ENCODE data around the gene PDP2. TPM values are rescaled to one million over a fixed set of nuclear protein-coding genes. Genes with fewer than 3 reads are reported as not detected.

The PDP2 gene
- total and polyA plus RNA-seq, 10 of the 15 experiments (the other 5 are each of a cell fraction or from before 2014, with no cell fraction given): 1.9 to 31.1 (median 6.2) TPM

DNA sequence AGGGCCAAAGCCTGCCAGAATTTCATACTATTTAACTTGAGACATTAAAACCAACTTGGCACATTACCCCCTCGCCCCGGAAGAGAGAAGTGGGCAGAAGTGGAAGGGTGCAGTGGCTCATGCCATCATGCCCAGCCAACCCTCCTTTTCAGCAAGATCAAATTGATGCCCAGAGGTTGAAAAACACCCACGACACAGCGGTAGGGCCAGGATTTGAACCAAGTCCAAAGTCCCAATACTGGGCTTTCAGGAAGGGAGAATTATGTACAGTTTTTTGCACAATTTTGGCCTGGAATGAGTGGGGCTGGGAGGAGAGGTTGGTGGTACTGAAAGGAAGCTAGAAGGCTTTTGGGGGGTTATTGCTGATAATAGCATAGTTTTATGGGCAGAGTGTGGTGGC is 11.0 kb downstream of the PDP2 start (continued):
- no peak for TF ChIP-seq PRDM15 (CRISPR knock-in tag; IDR thresholded peaks at IDR 0.05)
- no peak for TF ChIP-seq ZZZ3 (IDR thresholded peaks at IDR 0.05; ENCODE audit: control insufficient read depth, insufficient read length, low read depth)
- no peak for TF ChIP-seq NR2C1 (IDR thresholded peaks at IDR 0.05)

DNA sequence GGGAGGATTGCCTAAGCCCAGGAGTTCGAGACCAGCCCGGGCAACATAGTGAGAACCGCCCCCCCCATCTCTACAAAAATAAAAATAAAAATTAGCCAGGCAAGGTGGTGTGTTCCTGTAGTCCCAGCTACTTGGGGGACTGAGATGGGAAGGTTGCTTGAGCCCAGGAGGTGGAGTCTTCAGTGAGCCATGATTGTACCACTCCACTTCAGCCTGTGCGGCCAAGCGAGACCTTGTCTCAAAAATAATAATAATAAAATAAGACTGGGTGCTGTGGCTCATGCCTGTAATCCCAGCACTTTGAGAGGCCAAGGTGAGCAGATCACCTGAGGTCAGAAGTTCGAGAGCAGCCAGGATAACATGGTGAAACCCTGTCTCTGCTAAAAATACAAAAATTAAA is 11.5 kb downstream of the PDP2 start:
- no peaks in the 10 kb centered on the region for H3K27me3 ChIP-seq (replicated peaks in 1 of 2; ENCODE audit: control insufficient read depth in 2 of 2, insufficient read depth in 2 of 2, low read length in 1 of 2)
- ChIA-PET SMC1A (ENCODE audit: uncharacterized antibody, unreplicated experiment) (interaction anchor here (0.8 to 2.3 kb wide), 6 partner anchors 9 to 369 kb away, joined by 3 to 7 read pairs (median 4); no protein-coding TSS in a partner anchor), RAD21 (ENCODE audit: unreplicated experiment) (interaction anchor here (1.7 kb wide), 1 partner anchor 18 kb away, joined by 7 read pairs; no protein-coding TSS in a partner anchor), POLR2A (interaction anchor here (1.4 kb wide), 1 partner anchor 11 kb away, joined by 6 read pairs; the partner anchor contains the start of gene PDP2), CTCF (interaction anchor here (0.8 to 9.7 kb wide), 10 partner anchors 8 to 244 kb away, joined by 3 to 77 read pairs (median 7); partner anchors contain the start of genes PDP2 and RRAD)
- no peak for FAIRE-seq
- no peaks in the 10 kb centered on the region; the same call in 1 of the 2 replicates for H3K4me1 ChIP-seq (ENCODE audit: control insufficient read depth, insufficient read depth, low read length)
- no peak overlapping the region for H2AFZ ChIP-seq (ENCODE audit: control insufficient read depth, low read depth, low read length)
- in situ Hi-C loops (cut with MboI): no loop called here
- no peak for ATAC-seq
- no peaks in the 10 kb centered on the region for H3K79me2 ChIP-seq (ENCODE audit: control insufficient read depth, insufficient read depth, low read length)
- intact Hi-C loops (cut with micrococcal nuclease; ENCODE audit: unreplicated experiment): no loop called here
- 89% methylated on average over 6 of the region's 6 CpGs for WGBS (ENCODE audit: insufficient coverage, insufficient replicate concordance, low lambda C conversion rate, missing lambda C conversion rate)
- TF ChIP-seq PAX5 (IDR thresholded peaks at IDR 0.05; ENCODE audit: borderline replicate concordance, low read depth, low read length): peak; percentile 72; the same call in 1 of the 2 replicates
- no peak for TF ChIP-seq RELA (IDR thresholded peaks at IDR 0.05; ENCODE audit: borderline replicate concordance, partially characterized antibody)
- no peaks in the 10 kb centered on the region; a peak in 1 of 4 replicates for H3K36me3 ChIP-seq (ENCODE audit: control insufficient read depth in 2 of 2, insufficient read depth in 2 of 2, low read length in 1 of 2)
- BruUV-seq (replicated peaks): no TSS peak
- no peak overlapping the region for H3K4me2 ChIP-seq (ENCODE audit: control insufficient read depth, insufficient read depth)
- H3K9ac ChIP-seq (ENCODE audit: control insufficient read depth, insufficient read depth, low read length): no peak overlapping the region
- DNase-seq (ENCODE audit: low read depth, low spot score): no peak
- H3K9me3 ChIP-seq (replicated peaks; ENCODE audit: control insufficient read depth, insufficient read depth, low read length): no peaks in the 10 kb centered on the region
- H4K20me1 ChIP-seq (ENCODE audit: control insufficient read depth, insufficient read depth): no peaks in the 10 kb centered on the region
- no peak overlapping the region for H3K4me3 ChIP-seq
- no peak overlapping the region for H3K27ac ChIP-seq (ENCODE audit: control insufficient read depth, insufficient read depth)

Measured in GM12878 (cell line).